ENCODE results near the gene RAX2.
A peak's percentile ranks its signal among the peaks of the same experiment; 100 is the strongest.
"Not testable (repeated sequence)": the region's sequence is repeated elsewhere in the genome, so short reads cannot be mapped to it uniquely, and the experiment has no call there.

RAX2 gene

DNA sequence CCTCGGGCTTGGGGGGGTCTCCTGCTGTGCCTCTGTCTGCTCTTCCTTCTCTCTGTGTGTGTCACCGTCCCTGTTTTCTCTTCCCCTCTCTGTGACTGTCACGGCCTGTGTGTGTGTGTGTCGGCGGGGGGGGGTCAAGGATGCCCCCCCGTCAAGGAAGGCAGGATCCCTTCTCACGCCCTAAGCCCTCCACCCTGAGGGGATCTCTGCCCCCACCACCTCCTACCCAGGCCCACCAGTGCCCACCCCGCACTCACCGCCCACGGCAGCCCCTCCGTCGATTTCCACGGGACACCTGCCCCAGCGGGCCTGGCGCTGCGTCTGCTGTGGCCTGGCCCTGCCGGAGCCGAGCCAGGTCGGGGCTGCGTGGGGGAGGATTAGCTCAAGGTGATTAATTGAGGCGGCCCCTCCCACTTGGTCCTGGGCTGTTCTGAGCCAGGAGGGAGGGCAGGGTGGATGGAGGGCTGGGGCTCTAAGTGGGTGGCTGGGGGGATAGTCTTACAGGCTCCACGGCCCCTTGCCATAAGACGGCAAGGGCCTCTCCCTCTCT is at the start of gene RAX2:
Gene RAX2, minus strand, starts transcription at position 323 of the 550 bp plus-strand sequence. CDS start 486 bp downstream, outside the sequence.
- no peak for DNase-seq

DNA sequence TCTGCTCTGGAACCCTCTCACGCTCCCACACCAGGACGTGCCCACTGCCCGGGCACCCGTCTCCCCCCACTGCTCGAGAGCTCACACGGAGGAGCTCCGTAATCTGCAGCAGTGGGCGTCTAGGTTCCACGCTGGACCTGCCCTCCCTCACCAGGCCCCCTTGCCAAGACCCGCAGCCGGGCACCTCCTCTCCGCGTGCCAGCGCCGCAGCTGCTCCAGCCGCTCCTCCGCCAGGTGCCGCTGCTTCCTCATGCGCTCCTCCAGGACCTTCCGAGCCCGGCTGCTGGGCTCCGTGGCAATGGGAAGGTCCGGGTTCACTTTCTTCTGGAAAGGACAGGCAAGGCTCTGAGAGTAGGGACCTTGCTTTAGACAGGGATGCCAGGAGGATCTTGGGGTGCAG is 49.1 kb upstream of the RAX2 start:
- no peak for DNase-seq

DNA sequence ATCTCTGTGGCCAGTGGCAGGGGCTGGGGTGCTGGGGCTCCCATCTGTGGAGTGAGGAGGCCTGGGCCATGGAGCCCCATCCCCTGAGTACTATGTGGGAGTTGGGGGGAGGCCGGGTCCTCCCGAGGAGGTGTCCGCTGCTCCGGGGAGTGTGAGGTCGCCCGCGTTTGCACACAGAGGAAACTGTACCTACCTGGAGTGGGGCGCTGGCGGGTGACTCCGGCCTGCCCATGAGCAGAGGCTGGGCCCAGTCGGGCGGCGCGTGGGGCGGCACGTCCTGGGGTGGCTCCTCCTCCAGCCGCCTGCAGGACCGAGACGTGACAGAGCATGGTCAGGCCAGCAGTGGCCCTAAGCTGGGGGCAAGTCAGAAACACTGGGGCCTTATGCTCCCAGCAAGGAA is 48.0 kb upstream of the RAX2 start:
- no peak for DNase-seq

DNA sequence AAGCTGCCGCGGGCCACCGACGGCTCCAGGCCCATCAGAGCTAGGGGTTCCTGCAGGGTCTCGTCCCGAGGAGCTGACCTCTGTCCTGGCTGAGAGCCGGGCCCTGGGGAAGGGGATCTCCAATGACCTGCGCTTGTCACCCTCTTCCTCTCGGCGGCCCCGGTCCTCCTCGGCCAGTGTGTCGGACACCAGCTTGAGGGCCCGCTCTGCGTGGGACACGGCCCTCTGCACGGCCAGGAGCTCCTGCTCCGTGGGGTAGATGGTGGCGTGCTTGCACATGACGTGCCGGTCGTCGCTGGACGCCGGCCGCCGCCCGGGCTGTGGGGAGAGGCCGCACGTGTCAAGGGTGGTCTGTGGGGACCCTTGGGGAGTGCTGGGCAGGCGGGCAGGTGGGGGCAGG is 46.9 kb upstream of the RAX2 start:
- DNase-seq, result no peak

DNA sequence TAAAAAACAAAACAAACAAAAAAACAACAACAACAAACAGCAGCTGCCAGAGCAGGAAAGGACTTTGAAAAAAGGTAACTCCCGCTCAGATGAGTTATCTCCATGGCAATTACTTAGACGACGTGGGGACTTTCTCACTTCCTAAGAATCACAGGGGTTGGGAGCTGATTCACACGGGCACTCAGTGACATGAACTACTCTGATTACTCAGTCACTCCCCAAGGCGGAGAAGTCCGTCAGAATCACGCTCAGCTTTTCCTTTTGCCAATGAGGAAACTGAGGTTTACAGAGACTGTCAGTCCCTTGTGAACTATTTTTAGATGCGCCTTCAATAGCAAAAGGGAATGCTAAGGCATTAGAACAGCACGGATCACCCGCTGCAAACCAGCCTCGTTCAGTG is 46.4 kb upstream of the RAX2 start:
- DNase-seq, result peak; percentile 31

DNA sequence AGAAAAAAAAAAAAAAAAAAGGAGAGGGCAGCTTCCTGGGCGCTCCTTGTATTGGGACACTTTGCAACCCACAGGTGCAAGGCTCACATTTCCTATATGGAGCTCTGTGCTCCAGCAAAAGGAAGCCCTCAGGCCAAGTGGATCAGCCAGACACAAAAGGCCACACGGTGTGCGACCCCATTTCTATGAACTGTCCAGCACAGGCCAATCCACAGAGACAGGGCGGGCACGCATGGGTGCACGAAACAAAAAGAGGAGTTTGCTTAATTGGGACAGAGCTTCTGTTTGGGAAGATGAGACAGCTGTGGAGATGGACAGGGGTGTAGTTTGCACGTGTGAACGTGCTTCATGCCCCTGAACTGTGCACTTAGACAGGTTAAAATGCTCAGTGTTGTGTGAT is 45.7 kb upstream of the RAX2 start:
- DNase-seq, result no peak

DNA sequence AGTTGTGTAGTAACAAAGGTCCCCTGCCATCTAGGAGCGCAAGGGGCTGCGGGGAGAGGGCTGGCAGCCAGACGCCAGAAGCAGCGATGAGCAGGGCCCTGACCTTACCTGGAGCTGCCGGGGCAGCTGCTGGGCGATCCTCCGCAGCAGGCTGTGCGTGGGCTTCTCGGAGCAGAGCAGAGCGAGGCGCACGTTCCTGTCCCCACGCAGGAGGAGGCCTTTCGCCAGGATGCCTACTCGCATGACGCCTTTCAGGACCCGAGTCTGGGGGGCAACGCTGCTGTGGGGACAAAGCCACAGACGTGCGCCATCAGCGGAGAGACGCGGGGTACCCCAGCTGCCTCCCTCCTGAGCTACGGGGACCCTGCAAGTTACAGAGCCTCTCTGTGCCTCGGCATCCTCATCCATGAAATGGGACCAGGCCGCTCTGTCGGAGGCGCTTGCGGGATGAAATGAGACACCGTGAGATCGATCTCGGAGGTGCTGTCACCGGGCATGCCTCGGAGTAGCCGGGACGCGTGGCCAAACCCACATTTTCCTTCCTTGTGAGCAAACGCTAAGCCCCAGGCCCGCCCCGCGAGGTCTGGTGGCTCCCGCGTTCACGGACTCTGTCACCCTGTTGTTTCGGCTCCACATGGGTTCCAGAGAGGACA is 44.7 kb upstream of the RAX2 start:
- DNase-seq, result no peak

DNA sequence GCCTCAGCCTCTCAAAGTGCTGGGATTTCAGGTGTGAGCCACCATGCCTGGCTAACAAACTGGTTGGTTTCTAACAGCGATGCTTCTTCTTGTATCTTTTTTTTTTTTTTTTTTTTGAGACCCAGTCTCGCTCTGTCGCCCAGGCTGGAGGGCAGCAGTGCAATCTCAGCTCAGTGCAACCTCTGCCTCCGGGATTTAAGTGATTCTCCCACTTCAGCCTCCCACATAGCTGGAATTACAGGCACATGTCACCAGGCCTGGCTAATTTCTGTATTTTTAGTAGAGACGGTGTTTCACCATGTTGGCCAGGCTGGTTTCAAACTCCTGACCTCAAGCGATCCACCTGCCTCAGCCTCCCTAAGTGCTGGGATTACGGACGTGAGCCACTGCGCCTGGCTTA is 44.1 kb upstream of the RAX2 start:
- DNase-seq, result not testable (repeated sequence)

DNA sequence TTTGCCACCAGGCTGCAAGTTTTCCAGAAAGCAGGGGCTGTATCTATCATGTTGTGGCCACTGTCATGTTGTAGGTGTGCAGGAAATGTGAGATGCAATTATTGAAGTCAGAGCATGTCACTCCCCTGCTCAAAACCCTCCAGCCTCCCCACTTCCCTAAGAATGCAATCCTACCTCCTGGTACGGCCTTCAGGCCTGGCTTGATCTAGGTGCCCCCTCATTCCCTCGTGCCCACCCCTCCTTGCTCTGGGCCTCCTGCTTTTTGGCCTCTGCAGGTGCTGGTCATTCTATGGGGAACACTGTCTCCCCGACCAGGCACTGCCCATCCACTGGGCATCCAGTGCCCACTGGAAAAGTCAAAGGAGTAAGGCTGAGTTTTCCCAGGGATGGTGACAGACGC is 42.6 kb upstream of the RAX2 start:
- DNase-seq, result no peak

DNA sequence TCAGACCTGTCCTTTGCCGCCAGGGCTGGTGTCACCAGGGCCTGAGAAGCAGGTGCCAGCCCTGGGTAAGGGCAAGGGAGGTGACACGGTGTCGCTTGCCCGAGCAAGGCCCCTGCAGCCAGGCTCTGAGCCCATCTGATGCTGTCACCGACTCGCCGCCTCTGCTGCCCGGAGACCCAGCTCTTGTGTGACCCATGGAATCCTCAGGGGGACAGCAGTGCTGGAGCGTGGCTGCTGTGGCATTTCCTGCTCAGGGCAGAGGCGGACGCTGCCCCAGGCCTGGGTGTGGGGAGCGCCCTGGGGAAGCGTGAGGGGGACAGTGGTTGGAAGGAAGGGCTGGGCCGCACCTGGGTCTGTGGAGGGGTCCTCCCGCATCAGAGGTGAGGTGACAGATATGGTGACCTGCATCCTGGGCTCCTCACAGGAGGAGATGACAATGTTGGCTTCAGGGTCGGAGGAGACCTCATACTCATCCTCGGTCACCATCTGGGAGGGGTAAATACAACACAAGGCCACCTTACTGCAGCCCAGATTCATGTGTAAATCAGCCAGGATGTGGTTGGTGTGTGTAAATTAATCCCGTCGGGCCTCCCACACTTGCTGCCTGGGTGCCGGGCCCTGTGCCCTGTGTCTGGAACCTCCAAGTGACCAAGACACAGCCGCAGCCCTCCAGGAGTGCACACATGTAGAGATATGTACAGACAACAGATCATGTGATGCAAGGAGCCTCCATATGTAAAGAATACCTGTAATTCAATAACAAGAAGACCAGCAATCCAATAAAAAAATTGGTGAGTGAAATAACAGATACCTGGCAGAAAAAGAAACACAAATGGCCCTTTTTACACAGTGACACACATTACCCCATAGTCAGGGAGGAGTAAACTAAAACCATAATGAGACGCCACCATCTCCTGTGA is 41.7 kb upstream of the RAX2 start:
- DNase-seq, result no peak

DNA sequence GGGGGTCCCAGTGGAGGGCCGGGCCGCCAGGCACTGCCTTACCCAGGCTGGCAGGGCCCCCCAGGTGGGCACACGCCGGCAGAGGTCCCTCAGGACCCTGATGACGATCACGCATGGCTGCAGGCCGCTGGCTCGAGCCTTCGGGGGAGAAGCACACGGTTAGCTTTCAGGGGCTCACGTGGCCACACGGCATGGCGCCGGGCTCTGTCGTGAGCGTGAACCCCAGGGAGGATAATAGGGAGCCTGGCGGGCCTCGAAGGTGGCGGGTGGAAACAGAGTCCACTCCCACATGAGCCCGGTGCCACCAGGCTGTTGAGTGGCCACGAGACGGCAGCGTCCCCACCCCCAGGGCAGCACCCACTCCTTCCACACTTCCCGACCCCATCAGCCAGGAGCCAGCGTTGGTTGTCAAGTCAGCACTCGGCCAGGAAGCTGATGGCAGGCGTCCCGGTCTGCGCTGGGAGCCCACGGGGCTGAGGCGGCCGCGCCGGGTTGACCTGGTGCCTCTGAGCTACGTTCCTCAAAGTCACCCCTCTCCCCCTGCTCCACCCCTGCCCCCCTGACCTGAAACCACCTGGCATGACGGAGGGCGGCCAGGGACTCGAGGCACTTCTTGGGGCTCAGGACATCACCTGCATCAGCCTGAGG is 38.8 kb upstream of the RAX2 start:
- DNase-seq, result no peak

DNA sequence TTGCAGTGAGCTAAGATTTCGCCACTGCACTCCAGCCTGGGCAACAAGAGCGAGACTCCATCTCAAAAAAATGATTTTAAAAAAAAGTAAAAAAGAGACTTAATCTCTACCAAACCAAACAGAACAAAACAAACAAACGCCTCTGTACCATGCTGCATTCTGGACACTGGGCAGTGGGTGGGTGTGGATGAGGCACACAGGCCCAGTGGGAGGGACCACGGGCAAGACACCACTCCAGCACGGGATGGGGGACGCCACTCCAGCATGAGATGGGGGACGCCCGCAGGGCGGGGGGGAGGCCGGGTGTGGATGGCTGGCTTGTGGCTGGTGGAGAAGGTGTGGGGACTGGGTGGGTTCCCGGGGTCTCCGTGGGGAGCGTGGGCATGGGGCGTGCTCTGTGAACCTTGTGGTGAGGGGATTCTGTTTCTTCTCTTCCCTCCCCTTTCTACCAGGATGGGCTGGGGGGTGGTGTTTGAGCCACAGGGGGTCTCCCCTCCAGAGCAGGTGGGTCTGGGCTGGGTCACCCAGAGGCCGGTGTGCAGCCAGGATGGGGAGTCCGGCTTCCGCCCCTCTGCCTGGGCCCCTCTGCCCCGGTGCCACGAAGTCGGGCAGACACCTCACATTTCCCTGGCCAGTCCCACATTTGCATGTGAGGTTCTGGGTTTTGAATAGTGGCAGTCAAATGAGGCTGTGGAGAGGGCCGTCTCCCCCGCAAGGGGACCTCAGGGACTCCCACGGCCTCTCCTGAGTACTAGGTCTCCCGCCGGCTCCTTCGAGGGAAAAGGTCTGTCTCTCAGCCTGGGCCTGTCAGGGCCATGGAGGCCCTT is 38.1 kb upstream of the RAX2 start:
- DNase-seq, result no peak

DNA sequence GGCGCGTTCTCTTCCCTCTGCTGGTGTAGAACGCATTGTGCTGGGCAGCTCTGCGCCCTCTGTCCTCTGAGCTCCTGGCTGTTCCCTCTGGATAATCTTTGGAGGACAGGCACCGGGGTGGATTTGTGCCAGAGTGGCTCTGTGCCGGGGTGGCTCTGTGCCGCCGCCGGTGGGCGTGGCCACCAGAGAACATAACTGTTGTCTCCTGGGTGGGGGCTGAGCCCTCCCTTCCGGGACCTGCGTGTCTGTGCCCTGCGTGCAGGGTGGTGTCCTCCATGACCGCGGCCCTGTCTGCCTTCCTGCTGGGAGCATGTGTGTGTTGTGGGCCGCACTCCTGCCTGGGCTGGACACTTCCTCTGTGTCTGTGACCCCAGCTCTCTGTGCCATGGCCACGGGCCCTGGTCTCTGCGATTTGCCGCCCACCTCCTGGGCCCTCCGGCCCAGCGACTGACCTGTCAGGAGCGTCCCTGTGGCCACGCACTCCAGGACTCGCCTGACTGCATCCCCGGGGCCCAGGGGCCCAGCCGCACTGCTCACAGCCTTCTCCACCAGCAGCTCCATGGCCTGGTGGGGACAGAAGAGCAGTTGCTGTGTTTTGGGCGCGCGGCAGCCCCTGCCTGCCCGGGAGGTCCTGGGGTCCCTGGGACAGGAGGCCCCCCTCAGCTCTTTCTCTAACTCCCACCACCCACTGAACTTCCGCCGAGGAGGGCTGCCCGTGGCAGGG is 36.6 kb upstream of the RAX2 start:
- DNase-seq, result no peak

DNA sequence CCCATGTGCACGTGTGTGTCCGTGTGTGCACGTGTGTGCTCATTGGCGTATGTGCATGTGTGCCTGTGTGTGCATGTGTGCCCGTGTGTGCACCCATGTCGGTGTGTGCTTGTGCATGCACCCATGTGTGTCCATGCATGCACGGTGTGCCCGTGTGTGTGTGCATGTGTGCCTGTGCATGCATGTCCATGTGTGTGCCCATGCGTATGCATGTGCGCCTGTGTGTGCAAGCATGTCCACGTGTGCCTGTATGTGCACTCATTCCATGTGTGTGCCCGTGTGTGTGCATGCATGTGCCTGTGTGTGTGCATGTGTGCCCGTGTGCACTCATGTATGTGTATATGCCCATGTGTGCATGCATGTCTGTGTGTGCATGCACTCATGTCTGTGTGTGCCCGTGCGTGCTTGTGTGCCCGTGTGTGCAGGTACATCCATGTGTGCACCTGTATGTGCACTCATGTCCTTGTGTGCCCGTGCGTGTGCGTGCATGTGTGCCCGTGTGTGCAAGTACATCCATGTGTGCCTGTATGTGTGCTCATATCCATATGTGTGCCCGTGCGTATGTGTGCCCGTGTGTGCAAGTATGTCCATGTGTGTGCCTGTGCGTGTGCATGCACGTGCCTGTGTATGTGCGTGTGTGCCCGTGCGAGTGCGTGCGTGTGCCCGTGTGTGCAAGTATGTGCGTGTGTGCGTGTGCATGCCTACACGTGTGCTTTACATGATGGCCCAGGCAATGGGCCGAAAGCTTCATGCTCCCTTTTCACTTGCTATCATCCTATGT is 35.7 kb upstream of the RAX2 start:
- DNase-seq, result no peak

DNA sequence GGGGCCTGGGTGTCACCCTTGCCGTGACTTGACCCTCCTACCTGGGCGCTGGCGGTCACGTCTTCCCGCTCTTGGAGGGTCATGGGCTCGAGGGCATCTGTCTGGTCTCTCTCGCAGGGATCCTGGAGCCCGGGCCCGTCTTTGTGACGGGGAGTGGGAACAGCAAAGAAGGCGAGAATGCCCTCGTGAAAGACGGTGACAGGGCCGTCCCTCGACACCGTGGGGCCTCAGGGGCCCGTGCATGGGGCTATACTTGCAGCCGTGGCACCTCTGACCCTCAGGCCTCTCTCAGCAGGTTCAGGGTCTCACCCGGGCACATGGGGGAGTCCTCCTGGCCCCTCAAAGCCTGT is 35.1 kb upstream of the RAX2 start:
- no peak for DNase-seq

DNA sequence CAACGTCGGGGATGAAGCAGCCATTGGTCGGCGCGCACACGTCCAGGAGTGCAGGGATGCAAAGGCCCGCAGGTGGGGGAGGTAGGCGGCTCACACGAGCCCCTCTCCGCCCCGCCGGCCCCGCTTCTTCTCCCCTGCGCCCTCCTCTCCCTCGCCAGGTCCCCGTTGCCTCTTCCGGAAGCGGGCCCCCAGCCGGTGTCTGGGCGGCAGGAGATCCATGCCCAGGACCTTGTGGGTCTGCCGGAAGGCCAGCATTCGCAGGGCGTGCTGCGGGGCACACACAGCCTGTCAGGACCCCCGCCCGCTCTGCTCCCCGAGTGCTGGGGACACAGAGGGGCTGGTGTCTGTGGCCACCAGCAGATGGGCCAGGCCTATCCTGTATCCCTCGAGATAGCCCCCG is 33.8 kb upstream of the RAX2 start:
- no peak for DNase-seq

DNA sequence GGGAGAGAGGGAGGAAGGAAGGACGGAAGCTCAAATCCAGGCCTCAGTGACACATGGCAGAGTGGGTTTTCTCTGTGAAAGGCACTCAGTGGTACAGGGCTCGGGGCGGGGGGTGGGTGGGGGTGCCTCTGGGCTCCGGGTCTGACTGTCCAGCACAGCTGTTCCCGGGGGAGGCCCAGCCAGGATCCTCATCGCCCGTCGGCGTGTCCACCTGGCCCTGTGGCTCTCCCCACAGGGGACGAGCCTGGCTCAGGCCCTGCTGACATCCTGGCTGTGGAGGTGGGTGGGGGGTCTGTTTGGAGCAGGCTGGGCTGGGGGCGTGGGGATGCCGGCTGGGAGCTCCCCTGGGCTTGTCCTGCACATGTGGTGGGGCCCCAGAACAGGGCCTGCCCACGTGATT is 32.4 kb upstream of the RAX2 start:
- no peak for DNase-seq

DNA sequence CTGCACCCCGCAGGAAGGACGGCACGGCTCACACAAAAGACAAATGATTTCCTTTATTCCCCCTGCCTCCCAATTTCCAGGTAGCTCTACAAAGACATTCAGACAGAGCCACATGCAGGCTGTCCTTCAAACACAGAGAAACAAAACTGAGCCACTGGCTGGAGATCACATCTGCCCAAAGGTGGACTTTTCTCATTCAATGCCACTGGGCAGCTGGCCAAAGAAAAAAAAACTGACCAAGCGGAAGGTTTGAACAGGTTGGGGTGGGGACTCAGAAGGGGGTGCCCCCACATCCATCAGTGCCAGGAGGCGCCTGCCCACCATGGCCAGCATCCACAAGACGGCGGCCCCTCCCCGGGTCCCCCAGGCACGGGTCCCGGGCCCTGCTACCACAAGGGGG is 32.0 kb upstream of the RAX2 start:
- DNase-seq, result no peak

DNA sequence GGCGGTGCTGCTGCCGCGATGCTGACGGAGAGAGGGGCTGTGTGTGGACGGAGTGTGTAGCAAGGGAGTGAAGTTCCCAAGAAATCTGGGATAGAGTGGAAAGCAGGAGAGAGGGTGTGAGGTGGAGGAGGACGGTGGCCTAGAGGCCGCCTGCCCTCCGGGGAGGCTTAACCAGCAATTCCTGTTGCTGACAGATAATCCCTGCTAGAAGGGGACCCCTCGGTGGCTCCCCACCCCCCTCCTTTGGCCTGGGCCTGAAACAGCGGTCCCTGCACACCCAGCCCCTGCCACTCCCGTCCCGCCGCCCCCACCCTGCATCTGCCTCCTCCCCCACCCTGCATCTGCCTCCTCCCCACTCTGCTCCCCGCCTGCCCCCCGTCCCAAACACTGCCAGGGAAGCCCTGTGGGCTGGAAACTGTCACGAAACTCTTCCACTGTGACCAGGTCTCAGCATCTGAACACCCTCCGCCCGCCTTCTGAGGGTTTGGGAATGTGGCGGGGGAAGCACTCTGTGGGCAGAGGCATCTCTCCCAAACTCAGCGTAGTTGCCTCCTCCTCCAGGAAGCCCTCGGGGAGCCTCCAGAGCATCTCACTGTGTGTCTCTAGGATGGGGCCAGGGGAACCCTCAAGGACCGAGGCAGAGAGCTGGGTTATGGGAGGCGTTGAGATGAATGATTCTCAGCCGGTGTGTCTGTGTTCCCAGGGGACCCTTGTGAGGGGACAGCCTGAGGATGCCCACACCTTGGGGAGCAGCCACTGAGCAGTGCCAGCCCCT is 31.3 kb upstream of the RAX2 start:
- no peak for DNase-seq

DNA sequence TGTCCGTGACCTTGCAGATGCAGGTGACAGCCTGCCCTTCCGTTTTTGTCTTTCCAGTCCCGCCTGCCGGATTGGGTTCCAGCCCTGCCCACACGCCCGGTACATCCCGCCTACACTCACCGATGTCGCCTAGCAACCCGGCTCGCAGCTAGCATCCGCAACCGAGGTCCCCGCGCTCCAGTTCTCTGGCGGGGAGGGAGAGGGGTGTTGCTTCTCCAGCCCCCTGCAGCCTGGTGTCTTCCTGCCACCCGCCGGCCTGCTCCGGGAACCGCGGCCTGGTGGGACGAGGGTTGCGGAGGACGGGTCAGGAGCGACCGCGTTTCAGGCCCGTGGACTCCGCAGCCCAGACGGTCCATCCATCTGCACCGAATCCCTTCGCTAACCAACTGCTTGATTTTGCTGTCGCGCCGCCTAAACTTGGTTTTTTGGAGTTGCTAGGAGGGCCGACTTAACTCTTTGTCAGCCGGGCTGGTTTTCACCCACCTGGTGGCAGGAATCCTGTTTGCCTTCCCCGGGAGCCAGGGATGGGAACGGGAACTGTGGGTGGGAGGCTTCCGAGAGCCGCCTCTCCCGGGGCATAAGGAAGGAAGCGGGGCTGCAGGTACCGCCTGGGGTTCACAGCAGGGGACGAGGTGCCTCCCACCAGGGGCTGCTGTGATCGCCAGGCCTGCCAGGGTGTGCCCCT is 29.5 kb upstream of the RAX2 start:
- DNase-seq, result no peak

Data from HCEC 1CT (cell line).